MCF 10A (cell line): ENCODE measurements around the gene HADHA. TPM values are rescaled to one million over a fixed set of nuclear protein-coding genes. Genes with fewer than 3 reads are reported as not detected.

ENCODE experiments used
- BruUV-seq: library from RNA; stranded (reverse); fragments of 400-500 nt; replicated peaks from 2 replicates; lab custom pipeline; 2021; lab: Mats Ljungman, UMichigan
- CTCF ChIA-PET: fragments of 300-600 bp; sonication (Branson Sonifier 250); formaldehyde crosslinking; extraction: SDS; loops from one replicate; lab custom pipeline; 2021; ENCODE audit warnings: antibody characterized with exemption, inconsistent platforms; lab: Yijun Ruan, JAX
- POLR2A ChIA-PET: fragments of 300-600, 350-650 bp; sonication (Branson Sonifier 250); formaldehyde crosslinking; extraction: SDS; loops from one replicate; lab custom pipeline; 2020; ENCODE audit warnings: antibody characterized with exemption, inconsistent platforms; lab: Yijun Ruan, JAX
- DNase-seq: peaks from one replicate; pipeline ENCODE4 v3.0.0-alpha.2; 2018; ENCODE audit not compliant: unreplicated experiment
- H3K27ac Mint-ChIP-seq: one replicate; pipeline ENCODE4 v1.8.0; 2022; ENCODE audit warnings: mild to moderate bottlenecking, low read depth, mixed read lengths; ENCODE audit not compliant: unreplicated experiment
- H3K27me3 Mint-ChIP-seq: one replicate; pipeline ENCODE4 v1.8.0; 2022; ENCODE audit warnings: mixed read lengths; ENCODE audit not compliant: insufficient read depth, unreplicated experiment
- H3K36me3 Mint-ChIP-seq: one replicate; pipeline ENCODE4 v1.8.0; 2022; ENCODE audit warnings: mild to moderate bottlenecking, moderate library complexity, mixed read lengths; ENCODE audit not compliant: insufficient read depth, unreplicated experiment
- H3K4me1 Mint-ChIP-seq: one replicate; pipeline ENCODE4 v1.8.0; 2022; ENCODE audit warnings: mixed read lengths; ENCODE audit not compliant: insufficient read depth, unreplicated experiment
- H3K4me3 Mint-ChIP-seq: one replicate; pipeline ENCODE4 v1.8.0; 2022; ENCODE audit warnings: mild to moderate bottlenecking, moderate library complexity, mixed read lengths; ENCODE audit not compliant: unreplicated experiment
- H3K9me3 Mint-ChIP-seq: one replicate; pipeline ENCODE4 v1.8.0; 2022; ENCODE audit warnings: mixed read lengths; ENCODE audit not compliant: unreplicated experiment
- CTCF ChIP-seq: fragments of 200-600 bp; IDR thresholded peaks from one replicate; pipeline ENCODE4 v1.8.0; 2022; ENCODE audit warnings: antibody characterized with exemption, mild to moderate bottlenecking; ENCODE audit not compliant: unreplicated experiment
- intact Hi-C: fragments of 100-400 bp; cut with micrococcal nuclease; formaldehyde crosslinking; loops from 2 replicates; pipeline ENCODE4 v1.14.1; 2022
- total RNA-seq: library from RNA; stranded (reverse); gene quantifications from 2 replicates; pipeline ENCODE4 v1.2.3, GENCODE V29; 2022

The HADHA gene
- total RNA-seq, 1 experiment from 2014 or later: 152 TPM

GRCh38 chr2:26144953-26145680 lies 99.3 kb downstream of the HADHA start:
- ChIA-PET CTCF (interaction anchor here (0.6 to 4.0 kb wide), 28 partner anchors 12 to 553 kb away, joined by 3 to 40 read pairs (median 4); no protein-coding TSS in a partner anchor), POLR2A (interaction anchor here (0.6 to 3.5 kb wide), 6 partner anchors 112 to 293 kb away, joined by 4 to 16 read pairs (median 5); partner anchors contain the start of gene RAB10)
- Mint-ChIP-seq H3K36me3 (peaks cover 12% of the 10 kb centered on the region), H3K4me3 (no peak overlapping the region), H3K27me3 (peaks cover 6% of the 10 kb centered on the region), H3K4me1 (peaks cover 6% of the 10 kb centered on the region), H3K27ac (peak overlapping the region; percentile 72), H3K9me3 (no peaks in the 10 kb centered on the region)
- BruUV-seq: no TSS peak
- TF ChIP-seq CTCF: peak; percentile 84
- peak; percentile 74 for DNase-seq
- intact Hi-C loops: loop anchor here (1.0 to 5.0 kb wide), 5 partner anchors 57 to 538 kb away; no protein-coding TSS in a partner anchor

GRCh38 chr2:26144031-26144430 lies 100.4 kb downstream of the HADHA start:
- Mint-ChIP-seq H3K27ac (no peak overlapping the region), H3K36me3 (peaks cover 18% of the 10 kb centered on the region), H3K9me3 (no peaks in the 10 kb centered on the region), H3K4me3 (no peak overlapping the region), H3K4me1 (peaks cover 6% of the 10 kb centered on the region), H3K27me3 (no peaks in the 10 kb centered on the region)
- POLR2A ChIA-PET: interaction anchor here (0.6 to 1.6 kb wide), 3 partner anchors 153 to 193 kb away, joined by 3 to 4 read pairs (median 4); no protein-coding TSS in a partner anchor
- no peak for TF ChIP-seq CTCF
- intact Hi-C loops: no loop called here
- BruUV-seq: no TSS peak
- CTCF ChIA-PET: interaction anchor here (0.5 to 4.0 kb wide), 17 partner anchors 11 to 552 kb away, joined by 3 to 40 read pairs (median 4); no protein-coding TSS in a partner anchor
- DNase-seq: no peak

- no peak for TF ChIP-seq CTCF
Measured at GRCh38 chr2:26141145-26141769, 103.2 kb downstream of the HADHA start.

More at GRCh38 chr2:26141145-26141769, 103.2 kb downstream of the HADHA start:
- intact Hi-C loops: no loop called here
- no peak for DNase-seq
- Mint-ChIP-seq H3K27ac (no peak overlapping the region), H3K4me1 (peaks cover 6% of the 10 kb centered on the region), H3K9me3 (no peaks in the 10 kb centered on the region), H3K4me3 (no peak overlapping the region), H3K27me3 (no peaks in the 10 kb centered on the region), H3K36me3 (peaks cover 43% of the 10 kb centered on the region)
- no TSS peak for BruUV-seq
- ChIA-PET POLR2A (interaction anchor here (0.6 to 2.4 kb wide), 6 partner anchors 103 to 194 kb away, joined by 3 to 10 read pairs (median 4); partner anchors contain the start of gene RAB10), CTCF (interaction anchor here (0.6 to 0.7 kb wide), 3 partner anchors 152 to 227 kb away, joined by 3 to 4 read pairs (median 3); no protein-coding TSS in a partner anchor)

Other genes starting within 250 kb of the HADHA start
- gene RAB10, start 210.5 kb downstream of the HADHA start, total RNA-seq: 139 and 147 TPM in 2 replicates
- 0.23 and 1.7 TPM in 2 replicates for gene GAREM2, start 71.5 kb downstream of the HADHA start, total RNA-seq
- gene HADHB, start 307 bp upstream of the HADHA start, total RNA-seq: 126 and 143 TPM in 2 replicates
- 43.8 and 51.0 TPM in 2 replicates for gene SELENOI, start 101.5 kb upstream of the HADHA start, total RNA-seq
- 0.17 TPM in 1 of 2 replicates, not detected in the other for gene ADGRF3, start 102.2 kb upstream of the HADHA start, total RNA-seq
- not detected in 2 replicates for gene DRC1, start 157.3 kb upstream of the HADHA start, total RNA-seq
- not detected in 2 replicates for gene OTOF, start 233.5 kb upstream of the HADHA start, total RNA-seq